ENCODE results near the gene EFNB2. TPM values are rescaled to one million over a fixed set of nuclear protein-coding genes. Genes with fewer than 3 reads are reported as not detected.

Gene EFNB2
- polyA plus RNA-seq, 3 donors = not detected

DNA sequence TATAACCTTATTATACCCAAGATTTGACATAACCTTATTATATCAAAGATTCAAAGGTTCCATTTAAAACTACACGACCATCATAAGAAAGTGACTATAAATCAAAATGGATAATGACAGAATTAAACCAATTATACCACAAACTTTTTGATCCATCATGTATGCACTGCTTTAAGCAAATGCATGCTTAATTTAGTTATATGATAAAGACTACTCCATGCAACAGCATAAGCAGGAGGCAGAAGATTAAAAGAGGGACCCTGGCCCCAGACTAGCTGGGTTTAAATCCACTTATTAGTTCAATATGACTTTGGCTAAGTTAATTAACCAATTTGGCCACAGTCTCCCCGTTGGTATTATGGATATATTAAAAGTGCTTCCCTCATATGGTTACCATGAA, 11.4 kb downstream of the EFNB2 start:
- H3K27me3 ChIP-seq (ENCODE audit: control insufficient read depth in 2 of 2, insufficient read depth in 2 of 2, low read length in 2 of 2) = peaks cover 21 to 22% of the 10 kb centered on the region in 2 donors
- H3K9me3 Mint-ChIP-seq = no peaks in the 10 kb centered on the region
- peaks cover 9 to 45% (median 14%) of the 10 kb centered on the region in 3 donors for H3K27me3 Mint-ChIP-seq (ENCODE audit: low read depth in 3 of 3)
- no peaks in the 10 kb centered on the region for H4K20me1 ChIP-seq (ENCODE audit: insufficient read depth, low read length)
- H3K4me2 ChIP-seq (replicated peaks; ENCODE audit: extremely low read depth, low read length, poor library complexity, severe bottlenecking) = no peak overlapping the region
- no peaks in the 10 kb centered on the region for H3K36me3 ChIP-seq (replicated peaks in 1 of 2; ENCODE audit: control insufficient read depth in 1 of 2, insufficient read depth in 2 of 2, low read length in 2 of 2)
- no CpG with 5 or more reads among the region's 2 CpGs for WGBS (ENCODE audit: insufficient coverage)
- H3K36me3 Mint-ChIP-seq = no peaks in the 10 kb centered on the region
- no peak overlapping the region for H3K4me3 ChIP-seq (replicated peaks in 1 of 3; ENCODE audit: low read depth in 2 of 3, low read length in 3 of 3)
- DNase-seq = no peak
- no peaks in the 10 kb centered on the region for H3K4me1 Mint-ChIP-seq
- no peak overlapping the region for H3K9ac ChIP-seq (ENCODE audit: insufficient read depth, low read length, poor library complexity, severe bottlenecking)
- no peak overlapping the region for H3K27ac ChIP-seq (ENCODE audit: low read depth in 1 of 2, low read length in 2 of 2)
- no peak overlapping the region for H3K27ac Mint-ChIP-seq
- intact Hi-C loops (cut with micrococcal nuclease) = no loop called here
- H2AFZ ChIP-seq (ENCODE audit: insufficient read depth, low read depth, low read length, poor library complexity, severe bottlenecking) = no peak overlapping the region
- H3K79me2 ChIP-seq (ENCODE audit: insufficient read depth, low read length) = no peaks in the 10 kb centered on the region
- H3K9me3 ChIP-seq (replicated peaks in 1 of 2; ENCODE audit: control insufficient read depth in 1 of 2, insufficient read depth in 1 of 2, low read length in 2 of 2) = no peaks in the 10 kb centered on the region
- no peaks in the 10 kb centered on the region for H3K4me1 ChIP-seq (ENCODE audit: control insufficient read depth in 1 of 2, insufficient read depth in 2 of 2, low read length in 2 of 2)
- TF ChIP-seq CTCF (IDR thresholded peaks at IDR 0.05) = no peak
- no peak overlapping the region for H3K4me3 Mint-ChIP-seq

GRCh38 chr13:106523576-106523975, 11.9 kb downstream of the EFNB2 start:
- H3K27me3 Mint-ChIP-seq (ENCODE audit: low read depth in 3 of 3) = peaks cover 7 to 39% (median 11%) of the 10 kb centered on the region in 3 donors
- H3K79me2 ChIP-seq (ENCODE audit: insufficient read depth, low read length) = no peaks in the 10 kb centered on the region

More at GRCh38 chr13:106523576-106523975, 11.9 kb downstream of the EFNB2 start:
- peaks cover 16 to 18% of the 10 kb centered on the region in 2 donors for H3K27me3 ChIP-seq (ENCODE audit: control insufficient read depth in 2 of 2, insufficient read depth in 2 of 2, low read length in 2 of 2)
- no peak overlapping the region for H3K4me3 ChIP-seq (replicated peaks in 1 of 3; ENCODE audit: low read depth in 2 of 3, low read length in 3 of 3)
- H3K4me1 ChIP-seq (ENCODE audit: control insufficient read depth in 1 of 2, insufficient read depth in 2 of 2, low read length in 2 of 2) = no peaks in the 10 kb centered on the region
- Mint-ChIP-seq H3K4me1 (no peaks in the 10 kb centered on the region), H3K27ac (no peak overlapping the region), H3K9me3 (no peaks in the 10 kb centered on the region), H3K36me3 (no peaks in the 10 kb centered on the region), H3K4me3 (no peak overlapping the region)
- intact Hi-C loops (cut with micrococcal nuclease) = no loop called here
- H3K9ac ChIP-seq (ENCODE audit: insufficient read depth, low read length, poor library complexity, severe bottlenecking) = no peak overlapping the region
- TF ChIP-seq CTCF (IDR thresholded peaks at IDR 0.05) = no peak
- no peaks in the 10 kb centered on the region for H4K20me1 ChIP-seq (ENCODE audit: insufficient read depth, low read length)
- no peaks in the 10 kb centered on the region for H3K9me3 ChIP-seq (replicated peaks in 1 of 2; ENCODE audit: control insufficient read depth in 1 of 2, insufficient read depth in 1 of 2, low read length in 2 of 2)
- H3K36me3 ChIP-seq (replicated peaks in 1 of 2; ENCODE audit: control insufficient read depth in 1 of 2, insufficient read depth in 2 of 2, low read length in 2 of 2) = no peaks in the 10 kb centered on the region
- DNase-seq = no peak
- no peak overlapping the region for H3K27ac ChIP-seq (ENCODE audit: low read depth in 1 of 2, low read length in 2 of 2)
- H3K4me2 ChIP-seq (replicated peaks; ENCODE audit: extremely low read depth, low read length, poor library complexity, severe bottlenecking) = no peak overlapping the region
- no peak overlapping the region for H2AFZ ChIP-seq (ENCODE audit: insufficient read depth, low read depth, low read length, poor library complexity, severe bottlenecking)
- WGBS (ENCODE audit: insufficient coverage) = 88% methylated on average over 2 of the region's 3 CpGs

Data from CD14-positive monocyte (primary cell).